HEK293T (cell line): Measurements from ENCODE around the gene MYO5B.

Experiments
- CTBP1 ChIP-seq: fragments of 450-650 bp; IDR thresholded peaks from 2 replicates; pipeline ENCODE4 v1.6.1; 2016; ENCODE audit warnings: borderline replicate concordance
- ELF4 ChIP-seq: fragments of 450-650 bp; IDR thresholded peaks from 2 replicates; pipeline ENCODE4 v1.6.1; 2017; ENCODE audit warnings: antibody characterized with exemption
- FOXK2 ChIP-seq: fragments of 450-650 bp; IDR thresholded peaks from 2 replicates; pipeline ENCODE4 v1.6.1; 2016; ENCODE audit warnings: mild to moderate bottlenecking
- SP1 ChIP-seq: fragments of 450-650 bp; IDR thresholded peaks from 2 replicates; pipeline ENCODE4 v1.6.1; 2017

- no peak for TF ChIP-seq FOXK2
- TF ChIP-seq CTBP1, result no peak
- no peak for TF ChIP-seq ELF4
- TF ChIP-seq SP1, result no peak
These were observed 63.4 kb downstream of the MYO5B start for GRCh38 chr18:50131591-50131990.
